MCF 10A (cell line): ENCODE data around the gene SCUBE3. TPM values are rescaled to one million over a fixed set of nuclear protein-coding genes. Genes with fewer than 3 reads are reported as not detected.

ENCODE experiments used
- BruUV-seq: library from RNA; stranded (reverse); fragments of 400-500 nt; replicated peaks from 2 replicates; lab custom pipeline; 2021; lab: Mats Ljungman, UMichigan
- CTCF ChIA-PET: fragments of 300-600 bp; sonication (Branson Sonifier 250); formaldehyde crosslinking; extraction: SDS; loops from one replicate; lab custom pipeline; 2021; ENCODE audit warnings: antibody characterized with exemption, inconsistent platforms; lab: Yijun Ruan, JAX
- POLR2A ChIA-PET: fragments of 300-600, 350-650 bp; sonication (Branson Sonifier 250); formaldehyde crosslinking; extraction: SDS; loops from one replicate; lab custom pipeline; 2020; ENCODE audit warnings: antibody characterized with exemption, inconsistent platforms; lab: Yijun Ruan, JAX
- DNase-seq: peaks from one replicate; pipeline ENCODE4 v3.0.0-alpha.2; 2018; ENCODE audit not compliant: unreplicated experiment
- H3K27ac Mint-ChIP-seq: one replicate; pipeline ENCODE4 v1.8.0; 2022; ENCODE audit warnings: mild to moderate bottlenecking, low read depth, mixed read lengths; ENCODE audit not compliant: unreplicated experiment
- H3K27me3 Mint-ChIP-seq: one replicate; pipeline ENCODE4 v1.8.0; 2022; ENCODE audit warnings: mixed read lengths; ENCODE audit not compliant: insufficient read depth, unreplicated experiment
- H3K36me3 Mint-ChIP-seq: one replicate; pipeline ENCODE4 v1.8.0; 2022; ENCODE audit warnings: mild to moderate bottlenecking, moderate library complexity, mixed read lengths; ENCODE audit not compliant: insufficient read depth, unreplicated experiment
- H3K4me1 Mint-ChIP-seq: one replicate; pipeline ENCODE4 v1.8.0; 2022; ENCODE audit warnings: mixed read lengths; ENCODE audit not compliant: insufficient read depth, unreplicated experiment
- H3K4me3 Mint-ChIP-seq: one replicate; pipeline ENCODE4 v1.8.0; 2022; ENCODE audit warnings: mild to moderate bottlenecking, moderate library complexity, mixed read lengths; ENCODE audit not compliant: unreplicated experiment
- H3K9me3 Mint-ChIP-seq: one replicate; pipeline ENCODE4 v1.8.0; 2022; ENCODE audit warnings: mixed read lengths; ENCODE audit not compliant: unreplicated experiment
- intact Hi-C: fragments of 100-400 bp; cut with micrococcal nuclease; formaldehyde crosslinking; loops from 2 replicates; pipeline ENCODE4 v1.14.1; 2022
- total RNA-seq: library from RNA; stranded (reverse); gene quantifications from 2 replicates; pipeline ENCODE4 v1.2.3, GENCODE V29; 2022
- TF ChIP-seq, protein P1 (sequence below): fragments of 200-600 bp; IDR thresholded peaks from one replicate; pipeline ENCODE4 v1.8.0; 2022; ENCODE audit warnings: antibody characterized with exemption, mild to moderate bottlenecking; ENCODE audit not compliant: unreplicated experiment

The SCUBE3 gene
- total RNA-seq, 1 experiment from 2014 or later, result not detected

DNA sequence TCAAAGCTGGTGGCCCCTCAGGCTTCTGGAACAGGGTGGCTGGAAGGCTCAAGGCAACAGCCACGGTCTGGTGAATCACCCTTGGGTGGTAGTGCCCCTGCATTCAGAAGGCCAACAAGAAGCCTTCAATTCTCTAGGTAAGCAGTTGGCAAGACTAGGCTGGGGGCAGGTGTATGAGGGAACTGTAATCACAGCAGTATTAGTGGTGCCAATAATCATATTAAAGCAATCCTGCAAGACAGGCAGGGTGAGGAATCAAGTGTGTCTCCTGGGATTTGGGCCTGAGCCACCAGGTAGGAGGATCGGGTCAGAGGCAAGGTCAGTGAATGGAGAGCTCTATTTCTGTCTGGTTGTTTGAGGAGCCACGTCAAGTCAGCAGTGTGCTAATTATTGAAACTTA, 24.9 kb upstream of the SCUBE3 start:
- H3K27ac Mint-ChIP-seq, result no peak overlapping the region
- no peak for DNase-seq
- no TSS peak for BruUV-seq
- H3K4me1 Mint-ChIP-seq, result peaks cover 18% of the 10 kb centered on the region
- no peaks in the 10 kb centered on the region for H3K27me3 Mint-ChIP-seq
- intact Hi-C loops, result no loop called here
- no peaks in the 10 kb centered on the region for H3K9me3 Mint-ChIP-seq
- H3K36me3 Mint-ChIP-seq, result peaks cover 7% of the 10 kb centered on the region
- TF ChIP-seq, protein P1, sequence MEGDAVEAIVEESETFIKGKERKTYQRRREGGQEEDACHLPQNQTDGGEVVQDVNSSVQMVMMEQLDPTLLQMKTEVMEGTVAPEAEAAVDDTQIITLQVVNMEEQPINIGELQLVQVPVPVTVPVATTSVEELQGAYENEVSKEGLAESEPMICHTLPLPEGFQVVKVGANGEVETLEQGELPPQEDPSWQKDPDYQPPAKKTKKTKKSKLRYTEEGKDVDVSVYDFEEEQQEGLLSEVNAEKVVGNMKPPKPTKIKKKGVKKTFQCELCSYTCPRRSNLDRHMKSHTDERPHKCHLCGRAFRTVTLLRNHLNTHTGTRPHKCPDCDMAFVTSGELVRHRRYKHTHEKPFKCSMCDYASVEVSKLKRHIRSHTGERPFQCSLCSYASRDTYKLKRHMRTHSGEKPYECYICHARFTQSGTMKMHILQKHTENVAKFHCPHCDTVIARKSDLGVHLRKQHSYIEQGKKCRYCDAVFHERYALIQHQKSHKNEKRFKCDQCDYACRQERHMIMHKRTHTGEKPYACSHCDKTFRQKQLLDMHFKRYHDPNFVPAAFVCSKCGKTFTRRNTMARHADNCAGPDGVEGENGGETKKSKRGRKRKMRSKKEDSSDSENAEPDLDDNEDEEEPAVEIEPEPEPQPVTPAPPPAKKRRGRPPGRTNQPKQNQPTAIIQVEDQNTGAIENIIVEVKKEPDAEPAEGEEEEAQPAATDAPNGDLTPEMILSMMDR, result no peak
- CTCF ChIA-PET, result interaction anchor here (0.6 to 4.6 kb wide), 3 partner anchors 12 to 16 kb away, joined by 3 to 27 read pairs (median 4); no protein-coding TSS in a partner anchor
- POLR2A ChIA-PET, result no interaction called here
- H3K4me3 Mint-ChIP-seq, result no peak overlapping the region

DNA sequence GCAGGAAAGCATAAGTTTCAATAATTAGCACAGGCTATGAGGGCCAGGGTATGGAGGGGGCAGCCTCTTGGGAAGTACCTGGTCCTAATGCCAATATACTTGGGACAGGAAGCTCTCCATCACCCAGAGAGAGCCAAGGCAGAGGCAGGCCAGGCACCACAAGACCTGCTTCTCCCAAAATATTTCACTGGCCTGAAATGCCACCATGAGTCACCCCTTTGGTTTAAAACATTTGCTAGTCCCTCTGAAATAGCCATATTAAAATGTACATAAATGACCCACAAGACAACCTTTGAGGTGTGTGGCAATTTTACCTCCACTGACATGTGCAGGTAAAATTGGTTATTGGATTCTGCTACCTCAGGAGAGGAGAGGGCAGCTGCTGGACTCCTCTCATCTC, 23.4 kb upstream of the SCUBE3 start:
- BruUV-seq, result no TSS peak

DNA sequence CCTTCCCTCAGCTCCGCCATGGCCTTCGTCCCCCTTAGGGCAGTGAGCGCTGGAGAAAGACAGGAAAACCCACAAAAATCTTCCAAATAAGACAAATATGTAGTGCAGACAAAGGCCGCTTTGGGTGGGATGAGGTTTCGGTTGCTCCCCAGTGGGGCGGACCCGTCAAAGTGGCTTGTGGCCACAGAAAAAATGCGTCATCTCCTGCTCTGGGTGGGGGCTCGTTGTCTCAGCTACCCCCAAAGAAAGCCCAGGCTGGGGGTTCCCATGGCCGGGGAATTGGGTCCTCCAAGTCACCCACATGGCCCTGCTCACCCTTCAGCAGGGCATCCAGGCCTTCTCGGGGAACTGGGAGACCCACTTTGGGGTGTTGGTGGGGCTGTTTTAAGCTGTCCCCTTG, 21.9 kb upstream of the SCUBE3 start:
- H3K9me3 Mint-ChIP-seq, result no peaks in the 10 kb centered on the region
- peaks cover 3% of the 10 kb centered on the region for H3K4me1 Mint-ChIP-seq
- DNase-seq, result no peak
- ChIA-PET CTCF (interaction anchor here (4.6 kb wide), 1 partner anchor 13 kb away, joined by 27 read pairs; no protein-coding TSS in a partner anchor), POLR2A (no interaction called here)
- no peak overlapping the region for H3K4me3 Mint-ChIP-seq
- H3K36me3 Mint-ChIP-seq, result peaks cover 7% of the 10 kb centered on the region
- TF ChIP-seq, protein P1, result no peak
- no peak overlapping the region for H3K27ac Mint-ChIP-seq
- no TSS peak for BruUV-seq
- H3K27me3 Mint-ChIP-seq, result no peaks in the 10 kb centered on the region
- intact Hi-C loops, result no loop called here

More for the DNA sequence above, 23.4 kb upstream of the SCUBE3 start:
- CTCF ChIA-PET, result interaction anchor here (1.3 to 4.6 kb wide), 2 partner anchors 15 to 51 kb away, joined by 4 to 27 read pairs; no protein-coding TSS in a partner anchor
- POLR2A ChIA-PET, result interaction anchor here (0.6 kb wide), 1 partner anchor 17 kb away, joined by 3 read pairs; no protein-coding TSS in a partner anchor
- H3K27ac Mint-ChIP-seq, result no peak overlapping the region
- peaks cover 5% of the 10 kb centered on the region for H3K4me1 Mint-ChIP-seq
- H3K36me3 Mint-ChIP-seq, result peaks cover 7% of the 10 kb centered on the region
- no peak for DNase-seq
- no peaks in the 10 kb centered on the region for H3K27me3 Mint-ChIP-seq
- intact Hi-C loops, result no loop called here
- no peaks in the 10 kb centered on the region for H3K9me3 Mint-ChIP-seq
- TF ChIP-seq, protein P1, result no peak
- no peak overlapping the region for H3K4me3 Mint-ChIP-seq

DNA sequence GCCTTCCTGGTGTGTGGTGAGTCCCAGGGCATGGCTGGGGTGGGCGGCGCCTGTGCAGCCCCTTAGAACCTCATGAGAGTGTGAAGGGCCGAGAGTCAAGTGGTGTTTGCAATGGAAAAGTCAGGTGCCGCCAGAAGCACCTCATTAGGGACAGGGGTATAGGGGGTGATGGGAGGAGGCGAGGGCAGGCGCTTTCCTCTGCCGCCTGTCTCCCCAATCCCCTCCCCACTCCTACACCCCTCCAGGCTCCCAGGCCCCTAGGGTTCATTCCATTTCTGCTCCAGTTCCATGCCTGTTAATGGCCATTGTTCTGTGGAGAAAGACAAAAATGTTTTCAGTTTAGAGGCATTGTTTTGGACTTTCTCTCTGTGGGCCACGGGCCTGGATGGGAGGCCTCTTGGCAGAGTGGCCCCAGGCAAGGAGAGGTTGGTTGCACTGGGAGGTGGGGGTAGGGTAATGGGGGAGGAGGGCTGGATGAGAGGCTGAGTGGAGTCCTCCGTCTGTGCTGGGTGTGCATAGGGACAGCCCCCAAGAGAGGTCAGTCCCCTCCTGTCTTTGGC, 21.4 kb upstream of the SCUBE3 start:
- TF ChIP-seq, protein P1, result no peak
- no peak for DNase-seq
- H3K27ac Mint-ChIP-seq, result no peak overlapping the region
- H3K36me3 Mint-ChIP-seq, result peaks cover 7% of the 10 kb centered on the region
- peaks cover 8% of the 10 kb centered on the region for H3K4me1 Mint-ChIP-seq
- ChIA-PET POLR2A (no interaction called here), CTCF (interaction anchor here (0.6 to 4.6 kb wide), 2 partner anchors 12 to 136 kb away, joined by 3 to 27 read pairs; no protein-coding TSS in a partner anchor)
- H3K27me3 Mint-ChIP-seq, result no peaks in the 10 kb centered on the region
- H3K4me3 Mint-ChIP-seq, result no peak overlapping the region
- intact Hi-C loops, result no loop called here
- H3K9me3 Mint-ChIP-seq, result no peaks in the 10 kb centered on the region
- BruUV-seq, result no TSS peak
